IPS DF 19.7 (cell line): Measurements from ENCODE around the gene TBC1D22B.
"Not testable (repeated sequence)": the region's sequence is repeated elsewhere in the genome, so short reads cannot be mapped to it uniquely, and the experiment has no call there.

Experiments
- DNase-seq: peaks from one replicate; pipeline ENCODE4 v3.0.0-alpha.2; 2013; ENCODE audit warnings: low read depth, low spot score

The TBC1D22B gene

GRCh38 chr6:37265860-37266259 is 8.3 kb downstream of the TBC1D22B start:
- no peak for DNase-seq

GRCh38 chr6:37269105-37269504 is 11.5 kb downstream of the TBC1D22B start:
- DNase-seq = no peak

- DNase-seq = no peak
These were observed 15.4 kb downstream of the TBC1D22B start for GRCh38 chr6:37272834-37273566.

GRCh38 chr6:37273690-37274089 is 16.1 kb downstream of the TBC1D22B start:
- DNase-seq = no peak

GRCh38 chr6:37275350-37275749 is 17.8 kb downstream of the TBC1D22B start:
- DNase-seq = no peak

- no peak for DNase-seq
These were observed 19.4 kb downstream of the TBC1D22B start for GRCh38 chr6:37277001-37277409.

DNA sequence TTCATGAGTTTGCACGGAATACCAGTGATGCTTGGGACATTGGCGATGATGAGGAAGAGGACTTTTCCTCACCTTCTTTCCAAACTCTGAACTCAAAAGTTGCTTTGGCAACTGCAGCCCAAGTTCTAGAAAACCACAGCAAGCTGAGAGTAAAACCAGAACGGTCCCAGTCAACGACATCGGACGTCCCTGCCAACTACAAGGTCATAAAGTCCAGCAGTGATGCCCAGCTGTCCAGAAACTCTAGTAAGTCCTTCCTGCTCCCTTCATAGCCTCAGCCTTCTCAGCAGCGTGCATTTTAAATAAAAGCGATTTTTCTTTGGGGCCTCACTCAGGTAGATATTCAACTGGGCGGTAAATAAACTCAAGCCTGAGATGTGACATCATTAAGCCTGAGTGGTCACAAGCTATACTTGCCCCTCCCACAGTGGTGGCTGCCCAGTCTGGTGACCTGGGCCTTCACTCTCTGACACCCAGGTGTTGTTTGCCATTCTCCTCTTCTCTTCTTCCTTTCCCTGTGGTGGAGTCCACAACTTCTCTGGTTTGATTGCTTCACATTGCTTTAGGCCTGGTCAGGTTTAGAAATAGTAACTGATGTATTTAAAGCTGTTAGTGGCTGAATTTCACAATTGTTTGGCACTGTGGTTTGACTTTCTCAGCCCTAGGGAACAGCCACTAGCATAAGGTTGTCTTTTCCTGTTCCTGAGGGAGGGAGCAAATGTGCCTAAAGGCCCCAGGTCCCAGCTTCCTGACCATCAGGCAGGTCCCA is 22.0 kb downstream of the TBC1D22B start:
- DNase-seq = no peak

DNA sequence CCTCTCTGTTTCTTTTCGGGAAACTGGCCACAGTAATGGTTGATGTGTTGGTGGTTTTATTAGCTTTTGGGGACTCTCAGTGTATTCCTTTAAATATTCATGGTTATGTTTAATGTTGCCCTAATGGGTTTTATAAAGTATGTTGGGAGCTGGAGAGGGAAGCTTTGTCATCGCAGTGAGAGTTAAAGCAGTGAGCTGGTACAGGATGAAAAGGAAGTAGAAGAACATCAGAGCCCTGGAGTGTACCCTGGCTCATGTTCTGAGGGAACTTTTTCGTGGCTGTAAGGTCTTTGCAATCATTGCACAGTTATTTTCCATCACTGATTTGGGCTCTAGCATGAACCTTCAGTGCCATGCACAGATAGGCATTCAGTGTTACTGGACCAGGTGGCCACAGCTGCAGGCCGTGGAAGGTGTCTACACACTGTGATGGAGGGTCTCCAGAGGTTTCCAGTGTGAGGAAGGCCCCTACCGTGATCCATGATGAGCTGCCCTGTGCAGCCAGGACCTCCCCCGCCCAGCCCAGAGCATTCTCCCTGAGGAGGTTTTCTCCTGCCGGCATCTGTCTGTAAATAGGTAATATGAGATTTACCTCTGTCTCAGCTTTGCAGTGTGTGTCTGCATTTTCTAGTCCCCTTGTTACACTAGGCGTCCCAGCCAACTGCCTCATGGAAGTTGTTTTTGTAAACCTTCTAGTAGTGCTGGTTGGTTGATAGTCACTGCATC is 22.8 kb downstream of the TBC1D22B start:
- no peak for DNase-seq

DNA sequence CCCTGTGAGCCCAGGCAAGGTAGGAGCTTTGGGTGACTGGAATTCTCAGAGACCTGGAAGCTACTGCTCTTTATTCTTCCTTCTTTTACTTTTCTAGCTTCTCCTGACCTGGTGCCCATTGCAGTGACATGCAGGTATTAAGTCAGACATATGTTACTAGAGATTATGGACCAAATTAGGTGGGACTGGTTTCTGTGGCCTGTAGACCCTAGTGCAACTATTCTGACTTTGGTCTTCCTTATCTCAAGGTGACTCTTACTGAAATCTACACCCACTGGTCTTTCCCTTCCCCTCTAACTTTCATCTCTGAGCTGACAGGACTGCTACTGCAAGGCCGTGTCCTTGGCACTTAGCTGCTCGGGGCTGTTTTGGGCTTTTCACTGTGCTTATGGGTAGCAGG is 24.8 kb downstream of the TBC1D22B start:
- no peak for DNase-seq

- DNase-seq = no peak
These were observed 25.7 kb downstream of the TBC1D22B start for GRCh38 chr6:37283268-37283667.

DNA sequence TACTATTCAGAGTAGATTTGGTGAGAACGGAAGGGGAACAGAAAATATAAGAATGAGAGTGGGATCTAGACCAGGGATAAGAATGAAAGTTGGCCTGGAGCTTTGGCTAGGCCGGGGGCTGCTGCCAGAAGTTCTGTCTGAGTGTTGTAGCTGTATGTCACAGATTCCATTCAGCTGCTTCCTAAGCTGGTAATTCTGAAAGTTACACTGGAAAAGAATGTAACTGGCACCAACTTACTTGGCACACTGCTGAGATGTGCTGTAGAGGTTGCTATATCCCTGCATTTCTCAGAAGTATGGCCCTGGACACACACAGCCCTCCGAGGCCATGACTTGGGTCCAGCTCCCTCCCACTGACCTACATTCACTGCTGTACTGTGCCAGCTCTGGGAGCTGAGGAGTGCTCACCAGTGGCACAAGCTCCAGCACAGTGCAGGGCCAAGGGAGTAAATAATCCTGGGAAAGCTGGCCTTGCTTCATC is 26.1 kb downstream of the TBC1D22B start:
- no peak for DNase-seq

- DNase-seq = no peak
These were observed 27.2 kb downstream of the TBC1D22B start for GRCh38 chr6:37284781-37285180.

GRCh38 chr6:37285861-37286311 is 28.3 kb downstream of the TBC1D22B start:
- no peak for DNase-seq

DNA sequence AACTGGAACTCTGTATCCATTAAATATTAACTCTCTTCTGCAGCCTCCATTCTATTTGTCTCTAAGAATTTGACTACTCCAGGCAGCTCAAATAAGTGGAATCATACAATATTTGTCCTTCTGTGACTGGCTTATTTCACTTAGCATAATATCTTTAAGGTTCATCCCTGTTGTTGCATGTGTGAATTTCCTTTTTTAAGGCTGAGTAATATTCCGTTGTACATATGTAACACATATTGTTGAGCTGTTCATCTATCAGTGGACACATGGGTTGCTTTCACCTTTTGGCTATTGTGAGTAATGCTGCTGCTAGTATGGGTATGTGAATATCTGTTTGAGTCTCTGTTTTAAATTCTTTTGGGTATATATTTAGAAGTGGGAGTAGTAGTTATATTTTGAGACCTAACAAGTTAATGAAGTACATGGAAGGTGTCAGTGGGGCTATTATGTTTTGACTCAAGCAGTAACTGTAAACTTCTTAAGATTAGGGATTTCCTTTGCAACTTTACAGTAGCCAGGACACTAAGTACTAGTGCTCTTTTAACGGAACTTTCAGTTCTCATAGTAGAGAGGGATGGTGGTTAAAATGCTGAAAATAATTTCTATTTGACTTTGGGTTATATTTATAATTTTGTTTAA is 30.1 kb downstream of the TBC1D22B start:
- DNase-seq = no peak

DNA sequence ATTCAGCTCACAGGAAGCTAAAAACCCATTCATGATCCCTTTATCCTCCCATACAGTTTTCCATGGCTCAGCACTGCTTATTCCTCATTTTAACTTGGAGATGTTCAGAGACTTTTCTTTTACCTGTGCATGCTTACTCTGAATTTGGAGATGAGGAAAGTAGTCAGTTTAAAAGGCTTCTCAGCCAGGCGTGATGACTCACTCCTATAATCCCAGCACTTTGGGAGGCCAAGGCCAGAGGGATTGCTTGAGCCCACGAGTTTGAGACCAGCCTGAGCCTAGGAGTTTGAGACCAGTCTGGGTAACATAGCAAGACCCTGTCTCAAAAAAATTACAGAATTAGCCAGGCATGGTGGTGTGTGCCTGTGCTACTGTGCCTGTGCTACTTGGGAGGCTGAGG is 30.7 kb downstream of the TBC1D22B start:
- DNase-seq = no peak

- DNase-seq = no peak
These were observed 32.4 kb downstream of the TBC1D22B start for GRCh38 chr6:37289931-37290330.

GRCh38 chr6:37293426-37293825 is 35.9 kb downstream of the TBC1D22B start:
- no peak for DNase-seq

DNA sequence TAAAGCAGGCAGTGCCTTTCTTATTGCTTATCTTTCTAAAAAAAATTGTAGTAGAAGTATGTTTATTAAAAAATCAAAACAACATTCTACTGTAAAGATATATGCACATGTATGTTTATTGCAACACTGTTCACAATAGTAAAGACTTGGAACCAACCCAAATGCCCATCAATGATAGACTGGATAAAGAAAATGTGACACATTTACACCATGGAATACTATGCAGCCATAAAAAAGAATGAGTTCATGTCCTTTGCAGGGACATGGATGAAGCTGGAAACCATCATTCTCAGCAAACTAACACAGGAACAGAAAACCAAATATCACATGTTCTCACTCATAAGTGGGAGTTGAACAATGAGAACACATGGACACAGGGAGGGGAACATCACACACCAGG is 40.1 kb downstream of the TBC1D22B start:
- DNase-seq = not testable (repeated sequence)

DNA sequence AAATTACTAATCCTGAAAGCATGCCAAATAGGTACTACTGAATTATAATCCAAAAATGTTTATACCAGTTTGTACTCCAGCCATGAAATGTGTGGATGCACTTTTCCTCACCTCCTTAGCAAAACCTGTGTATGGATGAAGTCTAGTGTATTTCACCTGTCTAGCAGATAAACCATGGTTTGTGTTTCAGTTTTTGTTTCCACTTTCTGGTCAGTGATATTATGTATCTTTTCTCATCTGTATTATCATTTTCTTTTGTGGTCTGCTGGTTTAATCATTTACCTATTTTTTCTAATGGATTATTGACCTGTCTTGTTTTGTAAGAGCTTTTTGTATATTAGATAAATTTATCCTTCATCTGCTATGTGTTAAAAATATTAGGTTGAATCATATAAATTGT is 41.4 kb downstream of the TBC1D22B start:
- DNase-seq = no peak

- DNase-seq = no peak
These were observed 42.4 kb downstream of the TBC1D22B start for GRCh38 chr6:37299990-37300389.

DNA sequence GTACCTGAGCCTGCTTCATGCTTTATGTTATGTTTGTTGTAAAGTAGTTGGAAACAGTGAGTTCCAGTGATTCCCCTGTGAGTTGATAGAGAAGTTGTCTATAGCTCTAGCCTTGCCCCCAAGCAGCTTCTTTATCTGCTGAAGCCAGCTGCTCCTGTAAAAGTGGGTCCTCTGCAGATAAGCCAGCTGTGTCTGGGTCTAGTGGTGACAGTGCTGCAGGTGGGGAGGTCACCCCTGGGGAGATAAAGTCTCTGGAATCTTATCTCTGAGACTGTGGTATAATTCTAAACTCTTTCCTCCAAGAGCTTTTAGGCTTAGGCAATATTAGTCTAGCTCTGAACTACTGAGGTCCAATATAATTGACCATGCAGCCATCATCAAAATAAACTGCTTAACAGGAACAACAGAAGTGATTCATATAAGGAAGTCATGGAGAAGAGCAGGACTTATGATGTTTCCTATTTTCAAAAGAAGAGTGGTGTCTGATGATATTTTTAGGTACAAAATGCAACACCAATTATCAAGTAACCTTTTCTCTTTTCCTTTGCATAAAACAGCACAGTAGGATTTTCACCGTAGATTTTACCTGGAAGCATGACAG is 44.6 kb downstream of the TBC1D22B start:
- no peak for DNase-seq
